Testis (tissue), 2 donors: ENCODE measurements around the gene SLC6A7.

Source experiments
- CTCF ChIP-seq, 3 experiments: fragments of 450-650 bp in 2 of 3; fragments of 200-600 bp in 1 of 3; sonication (generic) in 1 of 3; IDR thresholded peaks; one replicate each; pipeline ENCODE4 v1.5.1; 2016 to 2019; ENCODE audit warnings: antibody characterized with exemption in 3 of 3, mild to moderate bottlenecking in 2 of 3, moderate library complexity in 1 of 3
- POLR2A ChIP-seq: fragments of 450-650 bp; IDR thresholded peaks from one replicate; pipeline ENCODE4 v1.6.1; 2017; ENCODE audit warnings: antibody characterized with exemption, mild to moderate bottlenecking, moderate library complexity

- TF ChIP-seq POLR2A, result no peak
- TF ChIP-seq CTCF (IDR thresholded peaks at IDR 0.05), result no peak
Observed at GRCh38 chr5:150203832-150204589, 14.1 kb downstream of the SLC6A7 start.
